Measurements from ENCODE around the gene MPZL1.
"Not testable (repeated sequence)": the region's sequence is repeated elsewhere in the genome, so short reads cannot be mapped to it uniquely, and the experiment has no call there.

MPZL1 gene

DNA sequence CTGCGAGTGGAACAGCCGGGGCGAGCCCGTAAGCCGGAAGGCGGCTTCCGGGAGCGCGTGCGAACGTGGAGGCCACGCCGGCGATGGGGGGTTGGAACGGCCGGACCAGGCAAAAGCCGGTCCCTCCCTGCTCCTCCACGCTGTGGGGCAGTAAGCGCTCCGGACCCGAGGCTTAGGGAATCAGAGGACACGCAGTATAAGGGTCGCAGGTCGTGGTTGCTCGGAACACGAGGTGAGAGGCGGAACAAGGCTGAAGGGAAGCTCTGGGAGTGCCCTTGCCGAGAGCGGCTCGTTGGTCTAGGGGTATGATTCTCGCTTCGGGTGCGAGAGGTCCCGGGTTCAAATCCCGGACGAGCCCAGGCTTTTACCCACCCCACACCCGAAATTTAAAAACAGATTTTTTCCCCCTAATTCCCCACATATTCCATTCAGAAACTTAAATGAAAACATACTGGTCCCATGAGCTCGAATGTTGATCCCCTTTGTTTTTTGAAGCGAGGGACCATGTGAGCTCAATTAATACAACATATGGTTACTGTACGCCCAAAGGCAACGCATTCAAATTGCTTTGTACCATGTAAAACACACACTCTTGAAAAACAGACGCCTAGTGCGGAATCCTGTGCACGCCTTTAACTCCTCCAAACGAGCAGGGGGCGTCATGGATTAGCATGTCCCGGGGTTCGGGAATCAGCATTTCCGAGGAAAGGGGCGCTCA lies 7.2 kb upstream of the MPZL1 start:
- DNase-seq (ENCODE audit: low read depth), result peak; percentile 82
- TF ChIP-seq, protein P1, sequence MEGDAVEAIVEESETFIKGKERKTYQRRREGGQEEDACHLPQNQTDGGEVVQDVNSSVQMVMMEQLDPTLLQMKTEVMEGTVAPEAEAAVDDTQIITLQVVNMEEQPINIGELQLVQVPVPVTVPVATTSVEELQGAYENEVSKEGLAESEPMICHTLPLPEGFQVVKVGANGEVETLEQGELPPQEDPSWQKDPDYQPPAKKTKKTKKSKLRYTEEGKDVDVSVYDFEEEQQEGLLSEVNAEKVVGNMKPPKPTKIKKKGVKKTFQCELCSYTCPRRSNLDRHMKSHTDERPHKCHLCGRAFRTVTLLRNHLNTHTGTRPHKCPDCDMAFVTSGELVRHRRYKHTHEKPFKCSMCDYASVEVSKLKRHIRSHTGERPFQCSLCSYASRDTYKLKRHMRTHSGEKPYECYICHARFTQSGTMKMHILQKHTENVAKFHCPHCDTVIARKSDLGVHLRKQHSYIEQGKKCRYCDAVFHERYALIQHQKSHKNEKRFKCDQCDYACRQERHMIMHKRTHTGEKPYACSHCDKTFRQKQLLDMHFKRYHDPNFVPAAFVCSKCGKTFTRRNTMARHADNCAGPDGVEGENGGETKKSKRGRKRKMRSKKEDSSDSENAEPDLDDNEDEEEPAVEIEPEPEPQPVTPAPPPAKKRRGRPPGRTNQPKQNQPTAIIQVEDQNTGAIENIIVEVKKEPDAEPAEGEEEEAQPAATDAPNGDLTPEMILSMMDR (conservative IDR thresholded peaks at IDR 0.05; ENCODE audit: control insufficient read depth, insufficient read depth, low read depth, low read length), result peak; percentile 15

DNA sequence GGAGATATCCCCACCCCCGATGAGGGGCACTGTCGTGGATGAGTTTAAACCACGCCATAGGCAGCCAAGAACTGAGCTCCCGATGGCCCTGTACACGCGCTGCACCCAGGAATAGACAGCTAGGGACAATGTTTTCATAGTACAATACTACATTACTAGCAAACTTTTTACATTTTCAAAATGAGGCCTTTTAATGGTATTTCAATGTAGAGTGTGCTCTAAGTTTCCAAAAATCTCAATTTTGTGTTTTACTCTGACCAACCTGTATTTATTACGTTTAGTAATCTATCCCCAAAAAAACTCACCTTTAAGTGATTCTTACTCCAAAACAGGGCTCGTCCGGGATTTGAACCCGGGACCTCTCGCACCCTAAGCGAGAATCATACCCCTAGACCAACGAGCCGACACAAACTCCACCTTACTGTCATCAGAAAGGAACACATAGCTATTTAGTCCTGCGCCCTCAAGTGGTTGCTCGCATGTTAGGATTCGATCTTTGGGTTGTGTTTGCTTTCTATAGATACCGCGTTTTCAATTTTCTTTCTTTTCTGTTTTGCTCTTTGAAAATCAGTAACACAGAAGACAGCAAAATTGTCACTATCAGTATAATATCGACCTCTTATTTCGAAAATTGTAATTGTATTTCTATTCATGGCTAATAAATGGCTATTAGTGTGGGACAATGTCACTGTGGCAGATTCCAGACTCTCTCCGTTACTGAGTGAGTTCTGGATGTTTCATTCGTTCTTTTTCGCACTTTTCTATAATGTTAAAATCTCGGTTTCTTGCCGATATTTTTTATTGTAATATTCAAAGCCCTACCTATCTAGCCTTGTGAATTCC lies 6.4 kb upstream of the MPZL1 start:
- TF ChIP-seq, protein P1 (conservative IDR thresholded peaks at IDR 0.05; ENCODE audit: control insufficient read depth, insufficient read depth, low read depth, low read length), result peak; percentile 96
- peak; percentile 85 for DNase-seq (ENCODE audit: low read depth)
- peak overlapping the region; percentile 62 for H3K4me3 ChIP-seq (ENCODE audit: control insufficient read depth, low read depth, low read length)

More for the DNA sequence above, 7.2 kb upstream of the MPZL1 start:
- peak overlapping the region; percentile 62 for H3K4me3 ChIP-seq (ENCODE audit: control insufficient read depth, low read depth, low read length)

DNA sequence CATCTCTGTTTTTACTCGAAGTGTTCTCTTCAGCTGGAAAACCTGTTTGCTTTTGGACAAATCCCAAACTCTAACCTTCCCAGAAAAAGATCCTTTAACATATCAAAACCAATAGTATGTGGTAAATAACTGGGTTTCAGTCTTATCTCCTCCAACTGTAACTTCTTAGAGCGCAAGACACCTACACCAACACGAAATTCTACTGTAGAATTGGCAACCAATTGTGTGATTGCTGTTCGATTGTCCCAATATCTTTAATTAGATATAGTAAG lies 5.8 kb upstream of the MPZL1 start:
- peak overlapping the region; percentile 62 for H3K4me3 ChIP-seq (ENCODE audit: control insufficient read depth, low read depth, low read length)
- TF ChIP-seq, protein P1 (conservative IDR thresholded peaks at IDR 0.05; ENCODE audit: control insufficient read depth, insufficient read depth, low read depth, low read length), result no peak
- DNase-seq (ENCODE audit: low read depth), result no peak

DNA sequence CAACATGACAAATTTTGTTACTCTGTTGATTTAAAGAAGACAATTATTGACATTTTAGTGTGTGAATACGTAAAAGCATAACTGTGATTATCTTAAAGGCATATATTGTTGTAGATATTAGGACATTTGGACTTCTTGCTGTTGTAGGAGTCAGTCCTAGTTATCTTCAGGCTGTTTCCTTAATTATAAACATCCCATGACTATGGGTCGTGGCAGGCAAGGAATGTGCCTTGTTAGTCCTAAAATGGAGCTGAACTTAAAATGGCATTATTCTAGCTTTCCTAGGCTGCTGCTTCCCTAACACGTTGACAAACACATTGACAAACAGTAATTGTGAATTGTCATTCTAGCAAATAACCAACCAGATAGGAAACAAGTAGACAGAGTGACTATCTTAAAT lies 4.4 kb upstream of the MPZL1 start:
- TF ChIP-seq, protein P1 (conservative IDR thresholded peaks at IDR 0.05; ENCODE audit: control insufficient read depth, insufficient read depth, low read depth, low read length), result no peak
- no peak for DNase-seq (ENCODE audit: low read depth)
- H3K4me3 ChIP-seq (ENCODE audit: control insufficient read depth, low read depth, low read length), result no peak overlapping the region

DNA sequence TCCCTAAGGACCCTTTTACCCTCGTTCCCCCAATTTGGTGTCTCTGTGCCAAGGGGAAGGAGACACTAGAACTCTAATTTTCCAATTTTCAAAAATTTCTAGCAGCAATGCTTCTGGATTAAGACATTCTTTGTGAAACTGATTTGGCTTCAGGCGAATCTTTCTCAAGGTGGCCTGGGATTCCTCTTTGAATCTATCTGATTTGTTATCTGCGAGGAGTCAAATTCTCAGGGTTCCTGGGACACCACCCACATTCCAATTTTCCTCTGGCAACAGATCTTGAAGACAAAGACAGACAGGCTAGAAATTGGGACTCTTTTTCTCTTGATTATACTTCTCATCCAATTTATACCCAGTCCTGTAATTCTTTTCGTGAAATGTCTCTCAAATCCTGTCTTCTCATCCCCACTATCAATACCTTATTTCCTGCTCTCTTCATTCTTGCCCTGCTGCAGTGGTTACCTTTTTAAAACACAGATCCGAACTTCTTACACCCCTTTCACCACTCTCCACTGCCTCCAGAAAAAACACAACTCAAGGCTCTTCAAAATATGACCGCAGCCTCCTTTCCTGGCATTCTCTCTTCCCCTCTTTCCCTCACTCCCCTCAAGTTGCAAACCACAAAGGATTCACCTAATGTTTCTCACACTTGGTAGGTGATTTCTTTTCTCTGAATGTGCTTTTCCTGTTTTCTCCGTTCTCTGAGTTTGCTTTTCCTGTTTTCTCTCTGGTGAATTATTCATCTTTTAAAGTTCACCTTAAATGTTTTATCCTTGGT lies 2.7 kb upstream of the MPZL1 start:
- DNase-seq (ENCODE audit: low read depth), result no peak
- H3K4me3 ChIP-seq (ENCODE audit: control insufficient read depth, low read depth, low read length), result no peak overlapping the region
- TF ChIP-seq, protein P1 (conservative IDR thresholded peaks at IDR 0.05; ENCODE audit: control insufficient read depth, insufficient read depth, low read depth, low read length), result no peak

DNA sequence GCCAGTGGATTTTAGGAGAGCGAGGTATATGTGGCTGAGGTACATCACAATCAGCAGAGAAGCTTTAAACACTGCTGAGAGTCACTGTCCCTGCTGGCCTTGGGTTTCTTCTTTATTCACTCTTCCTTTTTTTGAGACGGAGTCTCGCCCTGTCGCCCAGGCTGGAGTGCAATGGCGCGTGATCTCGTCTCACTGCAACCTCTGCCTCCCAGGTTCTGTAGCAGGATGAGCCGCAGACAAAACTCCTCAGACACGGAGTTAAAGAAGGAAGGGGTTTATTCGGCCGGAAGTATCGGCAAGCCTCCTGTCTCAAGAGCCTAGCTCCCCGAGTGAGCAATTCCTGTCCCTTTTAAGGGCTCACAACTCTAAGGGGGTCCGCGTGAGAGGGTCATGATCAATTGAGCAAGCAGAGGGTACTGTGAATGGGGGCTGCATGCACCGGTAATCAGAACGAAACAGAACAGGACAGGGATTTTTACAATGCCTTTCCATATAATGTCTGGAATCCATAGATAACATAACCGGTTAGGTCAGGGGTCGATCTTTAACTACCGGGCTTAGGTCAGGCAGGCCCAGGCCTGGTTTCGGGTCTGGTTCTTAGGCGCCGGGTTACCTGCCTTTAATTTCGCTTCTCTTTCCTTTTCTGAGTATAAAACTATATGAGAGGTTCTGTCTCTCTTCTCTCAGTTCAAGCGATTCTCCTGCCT lies 1.9 kb upstream of the MPZL1 start:
- not testable (repeated sequence) for H3K4me3 ChIP-seq (ENCODE audit: control insufficient read depth, low read depth, low read length); DNase-seq (ENCODE audit: low read depth)

Measured in fibroblast of mammary gland (primary cell).